ENCODE measurements around the gene PIK3C2B. TPM values are rescaled to one million over a fixed set of nuclear protein-coding genes. Genes with fewer than 3 reads are reported as not detected.

PIK3C2B gene
- total and polyA plus RNA-seq, 2 donors (not counting 1 experiment from before 2014, with no cell fraction given): 90.3 to 142 TPM

DNA sequence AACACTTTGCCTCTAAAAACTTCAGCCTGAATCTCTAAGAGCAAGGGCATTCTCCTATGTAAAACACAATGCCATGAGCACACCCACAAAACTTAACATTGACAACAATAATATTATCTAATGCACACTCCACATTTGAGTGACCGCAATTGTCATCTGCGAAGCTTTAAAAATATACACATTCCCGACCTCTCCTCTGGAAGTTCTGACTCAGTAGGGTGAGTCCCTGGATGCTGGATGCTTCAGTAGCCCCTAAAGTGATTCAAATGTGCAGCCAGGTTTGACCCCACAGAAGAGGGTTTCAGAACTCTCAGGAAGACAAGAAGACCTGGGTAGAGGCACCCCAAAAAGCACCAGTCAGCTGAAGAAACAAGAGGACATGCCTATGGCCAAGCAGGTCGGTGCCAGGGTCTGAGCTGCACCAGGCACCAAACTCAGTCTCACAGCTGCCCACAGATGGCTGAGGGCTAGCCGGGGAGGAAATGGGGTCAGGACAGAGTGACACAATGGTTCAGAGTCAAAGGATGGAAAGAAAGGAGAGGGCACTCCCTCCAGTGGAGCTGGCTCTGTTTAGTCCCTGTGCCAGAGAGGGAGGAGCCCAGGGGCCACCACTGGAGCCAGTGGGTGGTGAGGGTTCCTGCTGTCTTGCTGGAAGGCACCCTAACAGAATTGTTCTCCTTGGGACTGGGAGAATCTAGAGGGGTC, 17.4 kb downstream of the PIK3C2B start:
- ATAC-seq (ENCODE audit: low read depth) (no peak), DNase-seq (no peak)
- intact Hi-C loops (cut with micrococcal nuclease): no loop called here
- WGBS (ENCODE audit: insufficient coverage): 87% methylated on average over 3 of the region's 5 CpGs
- Histone ChIP-seq H3K4me2 (replicated peaks; ENCODE audit: low read depth, low read length, poor library complexity, severe bottlenecking) (peak overlapping the region; percentile 81), H3K9ac (ENCODE audit: low read length) (peak overlapping the region; percentile 8), H3K27ac (ENCODE audit: low read length in 2 of 2) (peak overlapping the region; percentile 30 to 95), H4K20me1 (ENCODE audit: control insufficient read depth, insufficient read depth, low read length, poor library complexity, severe bottlenecking) (peaks cover 46% of the 10 kb centered on the region), H2AFZ (ENCODE audit: insufficient read depth, low read depth, low read length, poor library complexity, severe bottlenecking) (no peak overlapping the region), H3K27me3 (replicated peaks in 1 of 4; ENCODE audit: control extremely low read depth in 1 of 4, control insufficient read depth in 3 of 4, insufficient read depth in 4 of 4, low read length in 3 of 4) (no peaks in the 10 kb centered on the region), H3K9me3 (ENCODE audit: control extremely low read depth in 1 of 3, control insufficient read depth in 2 of 3, insufficient read depth in 1 of 3, low read length in 2 of 3) (no peaks in the 10 kb centered on the region), H3K79me2 (ENCODE audit: control insufficient read depth, insufficient read depth, low read length) (peaks cover 97% of the 10 kb centered on the region), H3K36me3 (replicated peaks in 1 of 2; ENCODE audit: control extremely low read depth in 1 of 2, control insufficient read depth in 1 of 2, extremely low read depth in 1 of 2, insufficient read depth in 2 of 2, low read length in 1 of 2) (peaks cover 9 to 32% of the 10 kb centered on the region in 2 experiments), H3K4me3 (ENCODE audit: control extremely low read depth in 1 of 5, extremely low read depth in 1 of 5, insufficient read depth in 1 of 5, low read depth in 2 of 5, low read length in 4 of 5) (no peak overlapping the region), H3K4me1 (ENCODE audit: control insufficient read depth in 2 of 2, insufficient read depth in 2 of 2, low read length in 2 of 2) (peaks cover 80 to 88% of the 10 kb centered on the region in 2 donors)
- H3K27me3 Mint-ChIP-seq: no peaks in the 10 kb centered on the region
- H3K4me1 Mint-ChIP-seq: peaks cover 94% of the 10 kb centered on the region
- TF ChIP-seq EZH2 (IDR thresholded peaks at IDR 0.05; ENCODE audit: borderline replicate concordance, insufficient read depth, low read depth, low read length, poor library complexity, severe bottlenecking): no peak
- TF ChIP-seq, protein P1, sequence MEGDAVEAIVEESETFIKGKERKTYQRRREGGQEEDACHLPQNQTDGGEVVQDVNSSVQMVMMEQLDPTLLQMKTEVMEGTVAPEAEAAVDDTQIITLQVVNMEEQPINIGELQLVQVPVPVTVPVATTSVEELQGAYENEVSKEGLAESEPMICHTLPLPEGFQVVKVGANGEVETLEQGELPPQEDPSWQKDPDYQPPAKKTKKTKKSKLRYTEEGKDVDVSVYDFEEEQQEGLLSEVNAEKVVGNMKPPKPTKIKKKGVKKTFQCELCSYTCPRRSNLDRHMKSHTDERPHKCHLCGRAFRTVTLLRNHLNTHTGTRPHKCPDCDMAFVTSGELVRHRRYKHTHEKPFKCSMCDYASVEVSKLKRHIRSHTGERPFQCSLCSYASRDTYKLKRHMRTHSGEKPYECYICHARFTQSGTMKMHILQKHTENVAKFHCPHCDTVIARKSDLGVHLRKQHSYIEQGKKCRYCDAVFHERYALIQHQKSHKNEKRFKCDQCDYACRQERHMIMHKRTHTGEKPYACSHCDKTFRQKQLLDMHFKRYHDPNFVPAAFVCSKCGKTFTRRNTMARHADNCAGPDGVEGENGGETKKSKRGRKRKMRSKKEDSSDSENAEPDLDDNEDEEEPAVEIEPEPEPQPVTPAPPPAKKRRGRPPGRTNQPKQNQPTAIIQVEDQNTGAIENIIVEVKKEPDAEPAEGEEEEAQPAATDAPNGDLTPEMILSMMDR (IDR thresholded peaks at IDR 0.05): no peak
- H3K4me3 Mint-ChIP-seq: peak overlapping the region; percentile 55
- H3K27ac Mint-ChIP-seq: peak overlapping the region; percentile 98
- ChIA-PET POLR2A (no interaction called here), CTCF (interaction anchor here (1.0 to 18.4 kb wide), 6 partner anchors 12 to 78 kb away, joined by 3 to 374 read pairs (median 47); partner anchors contain the start of gene PIK3C2B)
- no peaks in the 10 kb centered on the region for H3K9me3 Mint-ChIP-seq (ENCODE audit: insufficient read depth)

DNA sequence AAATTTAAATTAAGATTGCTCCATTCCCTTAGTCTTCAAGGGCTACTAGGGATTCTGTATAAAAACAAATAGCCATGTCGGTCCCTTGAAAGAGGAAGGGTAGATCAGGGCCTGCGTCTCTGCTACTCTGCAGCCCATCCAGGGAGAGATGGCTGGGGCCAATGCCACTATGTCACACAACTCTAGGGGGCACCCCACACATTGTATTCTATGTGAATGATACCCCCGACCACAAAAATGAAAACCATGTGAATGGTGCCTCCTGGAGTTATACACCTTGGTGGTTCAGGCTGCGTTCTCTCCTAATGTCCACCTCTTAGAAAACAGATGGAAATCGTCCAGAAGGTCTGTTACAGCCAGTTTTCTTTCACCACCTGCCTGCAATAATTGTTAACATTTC, 18.0 kb downstream of the PIK3C2B start:
- H3K9me3 ChIP-seq (ENCODE audit: control extremely low read depth in 1 of 3, control insufficient read depth in 2 of 3, insufficient read depth in 1 of 3, low read length in 2 of 3): no peaks in the 10 kb centered on the region
- ChIA-PET CTCF (interaction anchor here (5.9 to 18.4 kb wide), 3 partner anchors 23 to 45 kb away, joined by 36 to 374 read pairs (median 181); partner anchors contain the start of gene PIK3C2B), POLR2A (interaction anchor here (1.4 kb wide), 1 partner anchor 10 kb away, joined by 5 read pairs; no protein-coding TSS in a partner anchor)
- H3K36me3 ChIP-seq (replicated peaks in 1 of 2; ENCODE audit: control extremely low read depth in 1 of 2, control insufficient read depth in 1 of 2, extremely low read depth in 1 of 2, insufficient read depth in 2 of 2, low read length in 1 of 2): peaks cover 9 to 32% of the 10 kb centered on the region in 2 experiments
- H2AFZ ChIP-seq (ENCODE audit: insufficient read depth, low read depth, low read length, poor library complexity, severe bottlenecking): no peak overlapping the region
- H3K4me1 ChIP-seq (ENCODE audit: control insufficient read depth in 2 of 2, insufficient read depth in 2 of 2, low read length in 2 of 2): peaks cover 73 to 81% of the 10 kb centered on the region in 2 donors
- ATAC-seq (ENCODE audit: low read depth) (no peak), DNase-seq (no peak)
- TF ChIP-seq EZH2 (IDR thresholded peaks at IDR 0.05; ENCODE audit: borderline replicate concordance, insufficient read depth, low read depth, low read length, poor library complexity, severe bottlenecking): no peak
- TF ChIP-seq, protein P1 (IDR thresholded peaks at IDR 0.05): no peak
- no peaks in the 10 kb centered on the region for H3K27me3 ChIP-seq (replicated peaks in 1 of 4; ENCODE audit: control extremely low read depth in 1 of 4, control insufficient read depth in 3 of 4, insufficient read depth in 4 of 4, low read length in 3 of 4)
- Mint-ChIP-seq H3K4me1 (peaks cover 90% of the 10 kb centered on the region), H3K9me3 (ENCODE audit: insufficient read depth) (no peaks in the 10 kb centered on the region), H3K27ac (peak overlapping the region; percentile 98), H3K27me3 (no peaks in the 10 kb centered on the region), H3K4me3 (peak overlapping the region; percentile 18)
- H4K20me1 ChIP-seq (ENCODE audit: control insufficient read depth, insufficient read depth, low read length, poor library complexity, severe bottlenecking): peaks cover 46% of the 10 kb centered on the region
- H3K9ac ChIP-seq (ENCODE audit: low read length): no peak overlapping the region
- intact Hi-C loops (cut with micrococcal nuclease): no loop called here
- H3K27ac ChIP-seq (ENCODE audit: low read length in 2 of 2): peak overlapping the region in 1 of 2 donors; percentile 95
- peak overlapping the region; percentile 81 for H3K4me2 ChIP-seq (replicated peaks; ENCODE audit: low read depth, low read length, poor library complexity, severe bottlenecking)
- 93% methylated on average over 4 of the region's 5 CpGs for WGBS (ENCODE audit: insufficient coverage)
- H3K79me2 ChIP-seq (ENCODE audit: control insufficient read depth, insufficient read depth, low read length): peaks cover 95% of the 10 kb centered on the region
- no peak overlapping the region for H3K4me3 ChIP-seq (ENCODE audit: control extremely low read depth in 1 of 5, extremely low read depth in 1 of 5, insufficient read depth in 1 of 5, low read depth in 2 of 5, low read length in 4 of 5)
